GM18505 (cell line): Measurements from ENCODE around the gene PLEKHH2.
"Not testable (repeated sequence)": the region's sequence is repeated elsewhere in the genome, so short reads cannot be mapped to it uniquely, and the experiment has no call there.

Experiments
- ATAC-seq: cut with Tn5 transposase; IDR thresholded peaks from one replicate; pipeline ENCODE4 v1.9.1; 2021; ENCODE audit not compliant: unreplicated experiment
- POLR2A ChIP-seq: IDR thresholded peaks from 4 replicates; pipeline ENCODE4 v1.6.1; 2011; ENCODE audit warnings: borderline replicate concordance; ENCODE audit not compliant: insufficient read depth, insufficient read length; ENCODE audit errors: extremely low read depth

The PLEKHH2 gene

DNA sequence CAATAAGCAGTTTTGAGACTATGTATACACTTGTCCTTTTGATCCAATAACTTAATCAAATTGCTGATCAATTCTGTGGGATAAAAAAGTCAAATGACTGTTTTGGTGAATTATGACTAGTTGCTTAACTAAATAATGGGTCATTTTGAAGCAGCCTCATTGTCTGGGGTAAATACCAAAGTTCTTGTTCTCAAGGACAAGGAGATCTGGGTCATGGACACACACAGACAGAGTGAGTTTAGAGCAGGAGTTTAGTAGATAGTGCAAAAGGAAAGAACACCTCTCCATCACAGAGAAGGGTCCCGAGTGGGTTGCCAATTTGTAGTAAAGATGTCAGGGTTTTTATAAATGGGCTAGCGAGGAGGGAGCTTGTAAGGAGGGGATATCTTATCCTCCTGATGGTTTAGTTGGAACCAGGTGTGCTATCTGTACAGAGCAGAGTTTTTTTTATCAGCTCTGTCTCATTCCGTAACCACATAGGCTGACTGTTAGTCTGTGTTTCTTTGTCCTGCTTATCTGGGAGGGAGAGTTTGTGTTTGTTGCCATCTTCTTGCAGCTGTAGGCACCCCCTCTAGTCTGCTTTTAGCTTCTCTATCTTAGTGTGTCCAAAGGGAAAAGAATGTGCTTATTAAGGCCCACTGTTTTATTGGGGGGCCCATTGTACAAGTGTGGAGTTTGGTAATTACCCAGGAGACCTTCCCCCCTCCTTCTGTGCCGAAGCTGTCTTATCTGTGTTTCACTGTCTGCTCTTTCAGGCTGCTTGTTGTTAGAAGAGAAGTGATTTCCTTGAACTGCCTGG is 87.9 kb downstream of the PLEKHH2 start:
- no peak for ATAC-seq
- TF ChIP-seq POLR2A: no peak

GRCh38 chr2:43725711-43726246 is 88.7 kb downstream of the PLEKHH2 start:
- TF ChIP-seq POLR2A: no peak
- ATAC-seq: no peak

- not testable (repeated sequence) for ATAC-seq
Measured at GRCh38 chr2:43726961-43727633, 90.0 kb downstream of the PLEKHH2 start.

GRCh38 chr2:43727634-43728014 is 90.6 kb downstream of the PLEKHH2 start:
- no peak for TF ChIP-seq POLR2A
- ATAC-seq: no peak

DNA sequence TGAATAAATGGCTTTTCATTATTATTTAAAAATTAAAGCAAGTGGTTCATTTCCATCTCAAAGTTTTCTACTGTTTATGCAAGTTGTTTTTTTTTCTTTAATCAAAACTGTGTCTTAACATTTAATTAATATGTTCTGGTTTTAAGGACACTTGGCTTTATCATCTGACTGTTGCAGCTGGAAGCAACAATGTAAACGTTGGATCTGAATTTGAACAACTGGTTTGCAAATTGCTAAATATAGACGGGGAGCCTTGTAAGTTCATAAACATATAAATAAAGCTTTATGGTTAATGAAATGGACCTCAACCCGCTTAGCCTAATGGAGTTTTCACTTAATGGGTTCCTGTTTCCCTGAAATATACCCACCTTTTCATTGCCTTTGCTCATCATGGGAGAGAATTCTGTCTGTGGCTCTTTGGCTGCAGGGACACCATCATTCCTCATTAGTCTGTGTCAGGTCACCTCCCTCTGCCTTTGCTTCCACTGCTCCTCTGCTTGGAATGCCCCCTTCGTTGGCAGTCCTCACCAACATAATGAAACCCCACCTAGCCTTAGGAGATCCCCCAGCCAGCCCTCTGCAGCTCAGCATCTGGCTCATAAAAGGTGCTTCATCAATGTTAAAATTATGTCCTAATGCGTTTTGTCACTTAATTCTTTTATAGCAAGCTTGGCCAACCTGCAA is 92.6 kb downstream of the PLEKHH2 start:
- ATAC-seq: no peak
- TF ChIP-seq POLR2A: no peak

DNA sequence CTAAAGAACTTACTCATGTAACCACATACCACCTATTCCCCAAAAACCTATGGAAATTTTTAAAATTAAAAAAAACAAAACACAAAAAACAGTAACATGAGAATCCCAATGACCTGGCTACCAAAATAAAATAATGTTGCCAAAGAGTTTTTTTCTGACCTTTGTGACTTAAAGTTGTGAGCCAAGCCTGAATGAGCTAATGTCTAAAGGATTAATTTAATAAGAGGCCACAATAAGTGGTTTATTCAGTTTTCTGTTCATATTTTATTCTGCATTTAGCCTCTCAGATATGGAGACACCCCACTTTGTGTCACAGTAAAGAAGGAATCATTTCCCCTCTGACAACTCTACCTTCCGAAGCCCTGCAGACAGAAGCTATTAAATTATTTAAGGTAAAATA is 94.2 kb downstream of the PLEKHH2 start:
- no peak for ATAC-seq
- TF ChIP-seq POLR2A: no peak

DNA sequence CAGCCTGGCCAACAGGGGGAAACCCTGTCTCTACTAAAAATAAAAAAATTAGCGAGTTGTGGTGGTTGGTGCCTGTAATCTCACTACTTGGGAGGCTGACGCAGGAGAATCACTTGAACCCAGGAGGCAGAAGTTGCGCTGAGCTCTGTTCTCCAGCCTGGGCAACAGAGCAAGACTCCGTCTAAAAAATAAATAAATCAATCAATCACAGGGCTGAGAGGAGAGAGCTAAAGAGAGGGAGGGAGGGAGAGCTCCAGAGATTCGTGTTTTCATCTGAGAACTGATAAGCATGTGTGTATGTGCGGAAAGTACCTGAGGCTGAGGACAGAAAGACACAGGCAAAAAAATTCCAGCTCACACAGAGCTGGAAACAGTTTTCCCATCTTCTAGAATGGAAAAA is 99.6 kb downstream of the PLEKHH2 start:
- no peak for TF ChIP-seq POLR2A
- ATAC-seq: no peak

DNA sequence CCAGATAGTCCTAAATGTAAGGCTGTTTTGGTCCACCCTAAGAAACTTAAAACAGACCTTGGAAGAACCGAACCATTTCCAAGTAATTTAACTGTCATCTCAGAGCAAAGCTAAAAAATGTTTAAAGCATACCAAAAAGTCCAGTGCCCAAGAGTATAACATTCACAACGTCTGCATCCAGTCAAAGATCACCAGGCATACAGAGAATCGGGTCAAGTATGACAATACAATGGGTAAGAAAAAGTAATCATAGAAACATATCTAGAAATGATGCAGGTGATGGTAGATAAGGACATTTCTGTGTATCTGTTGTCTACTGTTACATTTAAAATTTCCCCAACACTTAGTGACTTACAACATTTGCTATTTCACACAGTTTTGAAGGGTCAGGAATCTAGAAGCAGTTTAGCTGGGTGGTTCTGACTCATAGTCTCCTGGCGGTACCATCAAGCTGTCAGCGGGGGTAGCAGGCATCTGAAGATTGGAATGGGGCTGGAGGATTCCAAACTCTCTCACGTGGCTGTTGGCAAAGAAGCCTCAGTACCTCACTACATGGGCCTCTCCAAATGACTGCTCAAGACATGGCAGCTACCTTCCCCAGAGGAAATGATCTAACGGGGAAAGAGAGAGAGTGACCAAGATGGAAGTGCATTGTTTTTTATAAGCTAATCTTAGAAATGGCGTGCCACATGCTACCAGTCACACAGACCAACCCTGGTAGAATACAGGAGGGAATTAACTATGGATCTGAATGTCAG is 100.2 kb downstream of the PLEKHH2 start:
- no peak for ATAC-seq
- TF ChIP-seq POLR2A: no peak

DNA sequence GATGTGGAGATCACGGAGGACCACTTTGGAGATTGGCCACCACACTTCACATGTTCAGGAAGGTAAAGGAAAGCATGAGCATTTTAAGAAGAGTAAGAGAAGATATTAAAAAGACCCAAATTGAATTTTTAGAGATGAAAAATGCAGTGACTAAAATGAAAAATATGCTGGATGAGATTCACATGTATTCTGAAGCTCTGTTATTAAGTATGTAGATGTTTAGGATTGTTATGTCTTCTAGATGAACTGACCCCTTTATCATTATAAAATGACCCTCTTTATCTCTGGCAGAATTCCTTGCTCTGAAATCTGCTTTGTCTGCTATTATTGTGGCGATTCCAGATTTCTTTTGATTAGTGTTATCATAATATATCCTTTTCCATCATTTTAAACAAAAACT is 100.8 kb downstream of the PLEKHH2 start:
- ATAC-seq: no peak
- TF ChIP-seq POLR2A: no peak

- no peak for TF ChIP-seq POLR2A
- ATAC-seq: no peak
Measured at GRCh38 chr2:43738257-43738656, 101.2 kb downstream of the PLEKHH2 start.

DNA sequence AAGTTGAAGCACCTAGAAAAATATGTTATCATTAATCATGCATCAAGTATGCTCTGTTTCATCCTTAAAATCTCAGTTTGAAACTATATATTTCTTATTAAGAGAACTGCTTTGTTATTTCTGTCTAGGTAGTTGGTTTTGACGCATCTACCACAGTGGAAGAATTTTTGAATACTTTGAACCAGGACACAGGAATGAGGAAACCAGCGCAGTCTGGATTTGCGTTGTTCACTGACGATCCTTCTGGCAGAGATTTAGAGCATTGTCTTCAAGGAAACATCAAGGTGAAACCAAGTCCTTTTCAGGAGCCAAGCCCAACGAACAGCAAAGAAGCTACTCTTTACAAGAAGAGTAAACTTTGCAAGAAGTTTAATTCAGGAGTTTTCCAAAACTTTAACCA is 106.6 kb downstream of the PLEKHH2 start:
- no peak for ATAC-seq
- no peak for TF ChIP-seq POLR2A

GRCh38 chr2:43745457-43745856 is 108.4 kb downstream of the PLEKHH2 start:
- no peak for TF ChIP-seq POLR2A
- no peak for ATAC-seq

DNA sequence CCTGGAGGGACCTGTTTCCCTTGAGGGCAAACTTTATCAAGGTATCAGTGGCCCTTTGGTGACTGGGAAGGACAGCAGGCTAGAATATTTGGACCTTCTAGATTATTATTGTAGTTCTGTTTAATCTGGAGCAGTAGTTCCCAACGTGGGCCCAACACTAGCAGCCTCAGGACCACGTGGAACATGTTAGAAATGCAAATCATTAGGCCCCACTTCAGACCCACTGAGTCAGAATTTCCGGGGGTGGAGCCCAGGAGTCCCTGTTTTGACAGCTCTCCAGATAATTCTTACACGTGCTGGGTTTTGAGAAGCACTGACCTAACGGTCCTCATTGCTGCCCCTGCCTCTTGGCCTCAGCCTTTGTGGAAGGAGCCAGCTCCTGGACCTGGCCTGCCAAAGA is 111.3 kb downstream of the PLEKHH2 start:
- no peak for TF ChIP-seq POLR2A
- no peak for ATAC-seq
